T-helper 2 cell treated with Interferon-gamma antibody and Interleukin-4, amounts not matched to agents 5 μg/mL and 100 μg/mL, for 36 hours (primary cell): Measurements from ENCODE around the gene MIAT.

Experiments
- DNase-seq: peaks from one replicate; pipeline ENCODE4 v3.0.0; 2021; ENCODE audit warnings: low spot score
- H3K27ac Mint-ChIP-seq: one replicate; pipeline ENCODE4 v1.8.0; 2021; ENCODE audit warnings: mild to moderate bottlenecking, mixed read lengths
- H3K27me3 Mint-ChIP-seq: one replicate; pipeline ENCODE4 v1.8.0; 2021; ENCODE audit warnings: low read depth, mixed read lengths
- H3K36me3 Mint-ChIP-seq: one replicate; pipeline ENCODE4 v1.8.0; 2021; ENCODE audit warnings: low read depth, mixed read lengths
- H3K4me1 Mint-ChIP-seq: one replicate; pipeline ENCODE4 v1.8.0; 2021; ENCODE audit warnings: low read depth, mixed read lengths
- H3K4me3 Mint-ChIP-seq: one replicate; pipeline ENCODE4 v1.8.0; 2022; ENCODE audit warnings: mild to moderate bottlenecking, moderate library complexity, mixed read lengths
- H3K9me3 Mint-ChIP-seq: one replicate; pipeline ENCODE4 v1.8.0; 2021; ENCODE audit warnings: mixed read lengths

Gene MIAT

GRCh38 chr22:26646158-26646557, 11.2 kb upstream of the MIAT start:
- H3K4me1 Mint-ChIP-seq: peaks cover 78% of the 10 kb centered on the region
- DNase-seq: no peak
- peak overlapping the region; percentile 28 for H3K27ac Mint-ChIP-seq
- H3K9me3 Mint-ChIP-seq: no peaks in the 10 kb centered on the region
- H3K4me3 Mint-ChIP-seq: no peak overlapping the region
- no peaks in the 10 kb centered on the region for H3K36me3 Mint-ChIP-seq
- H3K27me3 Mint-ChIP-seq: peaks cover 3% of the 10 kb centered on the region

GRCh38 chr22:26648011-26648497, 9.3 kb upstream of the MIAT start:
- H3K9me3 Mint-ChIP-seq: no peaks in the 10 kb centered on the region
- H3K27me3 Mint-ChIP-seq: peaks cover 5% of the 10 kb centered on the region
- peak overlapping the region; percentile 50 for H3K27ac Mint-ChIP-seq
- peak overlapping the region; percentile 73 for H3K4me3 Mint-ChIP-seq
- peaks cover 63% of the 10 kb centered on the region for H3K4me1 Mint-ChIP-seq
- H3K36me3 Mint-ChIP-seq: no peaks in the 10 kb centered on the region
- DNase-seq: peak; percentile 26

GRCh38 chr22:26648528-26649388, 8.6 kb upstream of the MIAT start:
- no peak for DNase-seq
- Mint-ChIP-seq H3K27me3 (peaks cover 11% of the 10 kb centered on the region), H3K4me3 (peak overlapping the region; percentile 73), H3K4me1 (peaks cover 57% of the 10 kb centered on the region), H3K9me3 (no peaks in the 10 kb centered on the region), H3K36me3 (no peaks in the 10 kb centered on the region), H3K27ac (peak overlapping the region; percentile 9)

GRCh38 chr22:26650722-26651421, 6.5 kb upstream of the MIAT start:
- H3K9me3 Mint-ChIP-seq: no peaks in the 10 kb centered on the region
- no peaks in the 10 kb centered on the region for H3K36me3 Mint-ChIP-seq
- H3K4me1 Mint-ChIP-seq: peaks cover 42% of the 10 kb centered on the region
- H3K27ac Mint-ChIP-seq: no peak overlapping the region
- peaks cover 22% of the 10 kb centered on the region for H3K27me3 Mint-ChIP-seq
- H3K4me3 Mint-ChIP-seq: no peak overlapping the region
- DNase-seq: no peak

- Mint-ChIP-seq H3K4me1 (peaks cover 33% of the 10 kb centered on the region), H3K27me3 (peaks cover 22% of the 10 kb centered on the region), H3K36me3 (no peaks in the 10 kb centered on the region), H3K4me3 (no peak overlapping the region), H3K27ac (no peak overlapping the region), H3K9me3 (no peaks in the 10 kb centered on the region)
- DNase-seq: no peak
These were observed 5.6 kb upstream of the MIAT start for GRCh38 chr22:26651815-26652214.

- peaks cover 27% of the 10 kb centered on the region for H3K4me1 Mint-ChIP-seq
These were observed 773 bp downstream of the MIAT start for GRCh38 chr22:26658161-26658560.

GRCh38 chr22:26658671-26659478, 1.5 kb downstream of the MIAT start:
- peak overlapping the region; percentile 87 for H3K4me3 Mint-ChIP-seq
- peak overlapping the region; percentile 81 for H3K27ac Mint-ChIP-seq
- DNase-seq: peak; percentile 85
- peaks cover 13% of the 10 kb centered on the region for H3K27me3 Mint-ChIP-seq
- peaks cover under 1% of the 10 kb centered on the region for H3K36me3 Mint-ChIP-seq
- H3K9me3 Mint-ChIP-seq: no peaks in the 10 kb centered on the region
- peaks cover 27% of the 10 kb centered on the region for H3K4me1 Mint-ChIP-seq

More at GRCh38 chr22:26658161-26658560, 773 bp downstream of the MIAT start:
- Mint-ChIP-seq H3K27ac (peak overlapping the region; percentile 81), H3K9me3 (no peaks in the 10 kb centered on the region), H3K4me3 (peak overlapping the region; percentile 87), H3K36me3 (no peaks in the 10 kb centered on the region), H3K27me3 (peaks cover 19% of the 10 kb centered on the region)
- DNase-seq: no peak

- Mint-ChIP-seq H3K9me3 (no peaks in the 10 kb centered on the region), H3K27ac (no peak overlapping the region), H3K4me1 (peaks cover 36% of the 10 kb centered on the region), H3K4me3 (no peak overlapping the region), H3K36me3 (peaks cover 6% of the 10 kb centered on the region), H3K27me3 (peaks cover 5% of the 10 kb centered on the region)
- no peak for DNase-seq
These were observed 3.0 kb downstream of the MIAT start for GRCh38 chr22:26660356-26660755.

GRCh38 chr22:26660961-26661578, 3.7 kb downstream of the MIAT start:
- Mint-ChIP-seq H3K27ac (peak overlapping the region; percentile 64), H3K4me1 (peaks cover 41% of the 10 kb centered on the region), H3K36me3 (peaks cover 6% of the 10 kb centered on the region), H3K4me3 (no peak overlapping the region), H3K9me3 (no peaks in the 10 kb centered on the region), H3K27me3 (peaks cover 2% of the 10 kb centered on the region)
- no peak for DNase-seq

- Mint-ChIP-seq H3K4me3 (no peak overlapping the region), H3K27me3 (peaks cover 2% of the 10 kb centered on the region), H3K36me3 (peaks cover 6% of the 10 kb centered on the region), H3K27ac (no peak overlapping the region), H3K4me1 (peaks cover 41% of the 10 kb centered on the region), H3K9me3 (no peaks in the 10 kb centered on the region)
- DNase-seq: no peak
These were observed 4.8 kb downstream of the MIAT start for GRCh38 chr22:26662160-26662559.

- DNase-seq: no peak
- peaks cover 6% of the 10 kb centered on the region for H3K36me3 Mint-ChIP-seq
- H3K4me3 Mint-ChIP-seq: no peak overlapping the region
- H3K27me3 Mint-ChIP-seq: no peaks in the 10 kb centered on the region
- H3K4me1 Mint-ChIP-seq: peaks cover 35% of the 10 kb centered on the region
- no peaks in the 10 kb centered on the region for H3K9me3 Mint-ChIP-seq
- peak overlapping the region; percentile 8 for H3K27ac Mint-ChIP-seq
These were observed 6.1 kb downstream of the MIAT start for GRCh38 chr22:26663374-26663923.

- peaks cover 15% of the 10 kb centered on the region for H3K36me3 Mint-ChIP-seq
- DNase-seq: no peak
- peaks cover 38% of the 10 kb centered on the region for H3K4me1 Mint-ChIP-seq
- no peaks in the 10 kb centered on the region for H3K27me3 Mint-ChIP-seq
- no peak overlapping the region for H3K27ac Mint-ChIP-seq
- H3K9me3 Mint-ChIP-seq: no peaks in the 10 kb centered on the region
- no peak overlapping the region for H3K4me3 Mint-ChIP-seq
These were observed 8.4 kb downstream of the MIAT start for GRCh38 chr22:26665813-26666231.

- Mint-ChIP-seq H3K27me3 (no peaks in the 10 kb centered on the region), H3K27ac (no peak overlapping the region), H3K4me3 (no peak overlapping the region), H3K9me3 (no peaks in the 10 kb centered on the region), H3K36me3 (peaks cover 17% of the 10 kb centered on the region), H3K4me1 (peaks cover 44% of the 10 kb centered on the region)
- DNase-seq: no peak
These were observed 9.8 kb downstream of the MIAT start for GRCh38 chr22:26667140-26667539.
